Esophagus squamous epithelium (tissue), 5 donors: ENCODE data around the gene CHDH. TPM values are rescaled to one million over a fixed set of nuclear protein-coding genes. Genes with fewer than 3 reads are reported as not detected.

Experiments
- DNase-seq: peaks from one replicate; lab custom pipeline; 2025; lab: John Stamatoyannopoulos, UW
- H3K27ac ChIP-seq, 4 donors: fragments of 200-600 bp; sonication (generic); one replicate each; pipeline ENCODE4 v1.5.1; 2016 to 2019; ENCODE audit warnings: mild to moderate bottlenecking in 1 of 4
- H3K27me3 ChIP-seq, 4 donors: fragments of 200-600 bp; sonication (generic); 1 replicate in 3 of 4; 2 replicates in 1 of 4; pipeline versions ENCODE4 v1.5.1 to v1.6.0; 2017 to 2021; ENCODE audit warnings: antibody characterized with exemption in 1 of 4
- H3K36me3 ChIP-seq, 3 donors: fragments of 200-600 bp; sonication (generic); one replicate each; pipeline ENCODE4 v1.5.1; 2016 to 2019
- H3K4me1 ChIP-seq, 3 donors: fragments of 200-600 bp; sonication (generic); one replicate each; pipeline ENCODE4 v1.5.1; 2017 to 2019
- H3K4me3 ChIP-seq, 4 donors: fragments of 200-600 bp; sonication (generic); 1 replicate in 3 of 4; 2 replicates in 1 of 4; pipeline ENCODE4 v1.5.1; 2016 to 2019; ENCODE audit warnings: mild to moderate bottlenecking in 2 of 4, moderate library complexity in 1 of 4
- H3K9me3 ChIP-seq, 3 donors: fragments of 200-600 bp; sonication (generic); one replicate each; pipeline ENCODE4 v1.5.1; 2016 to 2019
- POLR2A ChIP-seq, 4 donors: fragments of 450-650 bp; IDR thresholded peaks; one replicate each; pipeline ENCODE4 v1.6.1; 2017; ENCODE audit warnings: antibody characterized with exemption in 4 of 4, mild to moderate bottlenecking in 4 of 4, moderate library complexity in 3 of 4
- WGBS, 2 donors: methylation state at CpG; one replicate each; pipeline ENCODE4 v1.1.5; 2018; 5-methylcytosine and 5-hydroxymethylcytosine counted together
- intact Hi-C: fragments of 100-400 bp; cut with DNase I; formaldehyde crosslinking; loops from one replicate; pipeline ENCODE4 v1.15.0; 2022
- total RNA-seq, 4 donors: library from RNA; depleted of rRNA; stranded (reverse); fragments of >200 nt; gene quantifications; one replicate each; pipeline ENCODE4 v1.1.0, GENCODE V29; 2016
- TF ChIP-seq, protein P1 (sequence below), 6 experiments: fragments of 450-650 bp in 4 of 6; fragments of 200-600 bp in 2 of 6; sonication (generic) in 2 of 6; IDR thresholded peaks; one replicate each; pipeline ENCODE4 v1.5.1; 2016 to 2019; ENCODE audit warnings: antibody characterized with exemption in 6 of 6, mild to moderate bottlenecking in 4 of 6, moderate library complexity in 4 of 6
- donor health status: DM: yes; HTN: yes; CAD: no.

The CHDH gene
- total RNA-seq, 4 donors from 2014 or later, result 0.92 to 2.1 (median 1.2) TPM

DNA sequence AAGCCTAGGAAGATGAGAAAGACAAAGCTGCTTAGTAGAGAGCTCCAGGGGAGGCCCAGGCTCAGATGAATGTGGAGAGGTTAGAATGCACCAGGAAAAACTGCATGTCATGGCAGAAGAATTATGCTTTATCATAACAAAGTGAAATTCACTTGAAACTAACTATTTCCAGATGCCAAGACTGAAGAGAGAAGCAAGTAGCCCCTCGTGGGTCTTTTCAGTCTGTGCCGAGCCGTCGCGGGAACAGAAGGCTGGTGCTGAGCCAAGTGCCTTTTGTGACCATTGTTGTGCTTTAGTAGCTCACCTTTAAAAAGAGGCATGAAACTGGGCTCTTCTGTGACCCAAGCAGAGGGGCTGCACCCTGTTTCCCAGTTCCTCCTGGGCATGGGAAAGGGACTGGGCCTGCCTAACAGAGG lies 73.2 kb downstream of the CHDH start:
- no peaks in the 10 kb centered on the region for H3K36me3 ChIP-seq
- no peak overlapping the region for H3K4me3 ChIP-seq
- peaks cover 0 to 11% (median 0%) of the 10 kb centered on the region in 4 donors for H3K27me3 ChIP-seq
- WGBS, 2 donors, result 36 to 51% methylated on average over 5 of the region's 5 CpGs
- no peaks in the 10 kb centered on the region for H3K9me3 ChIP-seq
- H3K27ac ChIP-seq, result no peak overlapping the region
- H3K4me1 ChIP-seq, result peaks cover 0 to 31% (median 0%) of the 10 kb centered on the region in 3 donors
- TF ChIP-seq, protein P1, sequence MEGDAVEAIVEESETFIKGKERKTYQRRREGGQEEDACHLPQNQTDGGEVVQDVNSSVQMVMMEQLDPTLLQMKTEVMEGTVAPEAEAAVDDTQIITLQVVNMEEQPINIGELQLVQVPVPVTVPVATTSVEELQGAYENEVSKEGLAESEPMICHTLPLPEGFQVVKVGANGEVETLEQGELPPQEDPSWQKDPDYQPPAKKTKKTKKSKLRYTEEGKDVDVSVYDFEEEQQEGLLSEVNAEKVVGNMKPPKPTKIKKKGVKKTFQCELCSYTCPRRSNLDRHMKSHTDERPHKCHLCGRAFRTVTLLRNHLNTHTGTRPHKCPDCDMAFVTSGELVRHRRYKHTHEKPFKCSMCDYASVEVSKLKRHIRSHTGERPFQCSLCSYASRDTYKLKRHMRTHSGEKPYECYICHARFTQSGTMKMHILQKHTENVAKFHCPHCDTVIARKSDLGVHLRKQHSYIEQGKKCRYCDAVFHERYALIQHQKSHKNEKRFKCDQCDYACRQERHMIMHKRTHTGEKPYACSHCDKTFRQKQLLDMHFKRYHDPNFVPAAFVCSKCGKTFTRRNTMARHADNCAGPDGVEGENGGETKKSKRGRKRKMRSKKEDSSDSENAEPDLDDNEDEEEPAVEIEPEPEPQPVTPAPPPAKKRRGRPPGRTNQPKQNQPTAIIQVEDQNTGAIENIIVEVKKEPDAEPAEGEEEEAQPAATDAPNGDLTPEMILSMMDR (IDR thresholded peaks at IDR 0.05), result no peak
- no peak for TF ChIP-seq POLR2A (IDR thresholded peaks at IDR 0.05)
- intact Hi-C loops, result no loop called here
- no peak for DNase-seq

DNA sequence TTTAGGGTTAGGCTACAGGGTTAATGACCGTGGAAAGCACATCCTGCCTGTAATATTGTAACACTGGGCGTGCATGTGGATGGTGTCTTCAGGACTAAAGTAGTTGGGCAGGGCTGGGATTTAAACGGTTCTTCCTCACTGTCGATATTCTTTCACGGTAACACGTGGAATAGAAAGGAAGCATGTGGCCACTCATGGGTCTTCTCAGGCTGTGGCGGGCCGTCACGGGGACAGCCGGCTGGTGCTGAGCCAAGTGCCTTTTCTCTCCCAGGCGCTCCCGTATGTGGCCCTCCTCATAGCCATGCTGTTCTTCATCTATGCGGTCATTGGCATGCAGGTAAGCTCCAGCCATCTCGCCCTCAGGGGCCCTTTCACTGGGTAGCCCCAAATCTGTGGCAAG lies 73.7 kb downstream of the CHDH start:
- no peak overlapping the region for H3K4me3 ChIP-seq
- H3K9me3 ChIP-seq, result no peaks in the 10 kb centered on the region
- H3K27me3 ChIP-seq, result peaks cover 0 to 11% (median 0%) of the 10 kb centered on the region in 4 donors
- H3K27ac ChIP-seq, result no peak overlapping the region
- H3K4me1 ChIP-seq, result peaks cover 0 to 31% (median 0%) of the 10 kb centered on the region in 3 donors
- intact Hi-C loops, result no loop called here
- WGBS, 2 donors, result 79 to 91% methylated on average over 11 to 14 of the region's 14 CpGs
- no peak for TF ChIP-seq POLR2A (IDR thresholded peaks at IDR 0.05)
- TF ChIP-seq, protein P1 (IDR thresholded peaks at IDR 0.05), result no peak
- no peak for DNase-seq
- no peaks in the 10 kb centered on the region for H3K36me3 ChIP-seq

DNA sequence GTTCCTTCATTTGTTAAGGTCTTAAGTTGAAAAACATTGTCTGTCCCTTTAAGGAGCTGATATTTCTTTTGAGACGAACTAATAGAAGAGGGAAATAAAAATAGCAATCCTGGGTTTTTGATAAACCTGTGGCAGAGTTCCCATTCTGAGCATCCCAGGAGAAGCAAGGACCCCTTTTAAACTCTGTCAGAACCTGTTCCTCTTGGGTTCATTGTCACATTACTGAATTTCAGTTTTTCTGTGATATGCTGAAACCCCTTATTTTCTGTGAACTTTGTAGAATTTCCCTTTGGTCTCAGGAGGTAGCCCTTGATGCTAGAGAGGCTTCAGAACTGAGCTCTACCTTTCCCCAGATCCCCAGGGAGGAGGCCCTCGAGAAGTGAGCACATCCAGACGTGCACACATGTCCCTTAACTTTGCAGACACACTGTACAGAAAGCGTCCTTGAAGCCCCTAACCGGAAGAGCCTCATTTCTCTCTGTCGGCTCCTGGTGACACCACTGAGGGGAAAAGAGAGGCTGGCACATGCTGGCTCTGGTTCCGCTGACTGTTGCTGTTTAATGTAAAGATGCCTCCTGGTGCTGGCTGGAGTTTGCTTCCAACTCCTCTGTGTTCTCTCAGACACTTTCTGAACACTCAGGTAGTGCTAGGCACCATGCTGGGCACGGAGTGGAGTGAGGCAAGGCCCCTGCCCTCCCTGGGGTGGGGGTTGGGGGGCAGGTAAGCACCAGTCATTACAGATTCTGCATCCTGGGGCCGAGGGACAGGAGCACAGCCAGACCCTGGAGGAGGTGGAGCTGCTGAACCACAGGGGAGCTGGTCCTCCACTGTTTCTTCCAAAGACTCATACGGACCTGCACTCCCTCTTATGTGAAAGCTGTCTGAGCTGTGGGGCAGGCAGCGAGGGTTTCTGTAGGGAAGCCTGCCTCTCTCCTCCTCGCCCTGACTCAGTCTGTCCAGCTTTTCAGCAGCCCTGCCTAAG lies 77.5 kb downstream of the CHDH start:
- Histone ChIP-seq H3K4me1 (peaks cover 0 to 15% (median 0%) of the 10 kb centered on the region in 3 donors), H3K27ac (no peak overlapping the region), H3K4me3 (no peak overlapping the region), H3K36me3 (no peaks in the 10 kb centered on the region), H3K27me3 (peaks cover 0 to 11% (median 0%) of the 10 kb centered on the region in 4 donors), H3K9me3 (no peaks in the 10 kb centered on the region)
- WGBS, 2 donors, result 52 to 58% methylated on average over 9 to 12 of the region's 12 CpGs
- intact Hi-C loops, result no loop called here
- TF ChIP-seq, protein P1 (IDR thresholded peaks at IDR 0.05), result no peak
- no peak for TF ChIP-seq POLR2A (IDR thresholded peaks at IDR 0.05)
- DNase-seq, result no peak

DNA sequence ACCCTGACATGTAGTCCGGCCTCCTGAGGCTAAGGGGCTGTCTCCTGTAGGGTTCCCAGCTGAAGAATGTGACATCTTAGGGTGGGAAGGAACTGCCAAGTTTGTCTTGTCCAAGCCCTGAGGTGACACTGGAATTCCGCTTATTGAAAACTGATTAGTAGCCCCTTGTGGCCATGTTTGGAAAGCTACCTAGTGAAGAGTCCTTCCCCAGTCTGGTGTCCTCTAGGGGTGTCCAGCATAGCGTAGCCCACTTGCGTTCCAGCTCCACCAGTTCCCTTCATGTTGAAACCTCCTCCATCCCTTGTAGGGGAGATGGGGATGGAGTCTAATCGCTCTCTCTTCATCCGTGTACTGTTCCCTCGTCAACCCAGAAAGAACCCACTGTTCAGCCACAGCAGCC lies 79.5 kb downstream of the CHDH start:
- no peak overlapping the region for H3K4me3 ChIP-seq
- no peak overlapping the region for H3K27ac ChIP-seq
- intact Hi-C loops, result no loop called here
- no peaks in the 10 kb centered on the region for H3K36me3 ChIP-seq
- no peak for DNase-seq
- no peaks in the 10 kb centered on the region for H3K4me1 ChIP-seq
- H3K27me3 ChIP-seq, result peaks cover 0 to 11% (median 0%) of the 10 kb centered on the region in 4 donors
- TF ChIP-seq, protein P1 (IDR thresholded peaks at IDR 0.05), result no peak
- no peak for TF ChIP-seq POLR2A (IDR thresholded peaks at IDR 0.05)
- 95 to 100% methylated on average over 1 to 4 of the region's 7 CpGs for WGBS, 2 donors
- H3K9me3 ChIP-seq, result no peaks in the 10 kb centered on the region

DNA sequence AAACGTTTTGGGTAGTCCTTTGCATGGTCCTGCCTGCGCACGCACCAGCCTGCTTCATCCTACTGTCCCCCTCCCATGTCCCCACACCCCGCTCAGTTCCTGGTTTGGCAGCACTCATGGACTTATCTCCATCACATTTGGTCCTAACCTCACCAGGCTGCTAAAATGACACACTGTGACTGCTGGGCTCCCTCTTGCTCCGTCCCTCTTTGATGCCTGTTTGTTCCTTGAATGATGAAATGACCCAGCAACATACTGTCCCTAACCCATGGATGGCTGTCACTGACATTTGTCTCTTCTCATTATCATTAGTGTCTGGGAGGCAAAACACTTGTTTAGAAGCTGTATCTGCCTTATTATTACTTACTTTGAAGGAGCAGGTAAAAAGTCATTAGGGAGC lies 80.5 kb downstream of the CHDH start:
- H3K36me3 ChIP-seq, result no peaks in the 10 kb centered on the region
- TF ChIP-seq, protein P1 (IDR thresholded peaks at IDR 0.05), result no peak
- no peak for TF ChIP-seq POLR2A (IDR thresholded peaks at IDR 0.05)
- no peaks in the 10 kb centered on the region for H3K4me1 ChIP-seq
- H3K4me3 ChIP-seq, result no peak overlapping the region
- H3K27ac ChIP-seq, result no peak overlapping the region
- DNase-seq, result no peak
- no peaks in the 10 kb centered on the region for H3K9me3 ChIP-seq
- intact Hi-C loops, result no loop called here
- H3K27me3 ChIP-seq, result peaks cover 0 to 11% (median 0%) of the 10 kb centered on the region in 4 donors
- 76 to 79% methylated on average over 5 of the region's 5 CpGs for WGBS, 2 donors
